NCI-H446 treated with DMSO at 0.1 percent for 48 hours (cell line): ENCODE results near the gene DYNLT2.

Source experiments
- DNase-seq: peaks from one replicate; lab custom pipeline; 2025; lab: John Stamatoyannopoulos, UW

DYNLT2 gene

DNA sequence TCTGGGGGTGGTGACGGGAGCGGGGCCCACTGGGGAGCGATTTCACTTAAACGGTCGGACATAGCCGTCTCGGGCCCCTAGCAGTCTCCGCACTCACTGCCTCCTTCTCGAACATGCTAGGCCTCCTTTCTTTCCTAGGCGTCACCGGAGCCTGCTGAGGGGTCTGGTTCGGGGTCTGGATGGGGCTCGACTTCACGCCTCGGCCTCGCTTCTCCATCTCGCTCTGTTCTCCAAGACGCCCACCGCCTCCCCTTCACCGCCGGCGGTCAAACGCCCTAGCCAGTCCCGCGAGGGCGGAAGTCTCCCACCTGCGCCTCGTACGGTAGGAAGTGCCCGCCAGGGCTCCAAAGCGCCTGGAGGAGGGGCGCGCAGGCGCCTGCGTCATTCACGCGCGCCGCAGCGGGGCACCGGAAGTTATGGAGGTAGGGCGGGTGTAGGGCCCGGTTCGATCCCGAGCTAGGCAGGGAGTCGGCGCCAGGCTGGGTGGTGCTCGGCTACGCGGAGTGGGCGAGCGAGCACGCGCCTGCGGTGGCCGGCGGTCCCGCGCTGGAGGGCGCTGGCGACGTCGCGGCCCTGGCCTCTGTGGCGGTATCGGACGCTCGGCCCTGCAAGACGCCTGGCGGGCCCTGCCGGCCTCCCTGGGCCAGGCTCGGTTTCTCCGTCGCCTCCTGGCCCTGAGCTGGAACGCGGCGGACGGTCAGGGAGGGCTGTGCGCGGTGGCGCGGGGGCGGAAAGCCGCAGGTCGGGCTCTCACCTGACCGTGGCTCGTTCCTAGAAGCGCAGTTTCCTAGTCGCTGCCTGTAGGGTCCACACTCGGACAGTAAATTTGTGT, at the start of gene DYNLT2, which contains the start of gene ERMARD:
TSS of gene DYNLT2 (minus strand) at position 331 of the 832 bp plus-strand sequence. CDS start at position 217, 114 bp downstream.
TSS of gene ERMARD (plus strand) at position 381 of the 832 bp plus-strand sequence. CDS start at position 417, 36 bp downstream.
- DNase-seq = peak; percentile 74

DNA sequence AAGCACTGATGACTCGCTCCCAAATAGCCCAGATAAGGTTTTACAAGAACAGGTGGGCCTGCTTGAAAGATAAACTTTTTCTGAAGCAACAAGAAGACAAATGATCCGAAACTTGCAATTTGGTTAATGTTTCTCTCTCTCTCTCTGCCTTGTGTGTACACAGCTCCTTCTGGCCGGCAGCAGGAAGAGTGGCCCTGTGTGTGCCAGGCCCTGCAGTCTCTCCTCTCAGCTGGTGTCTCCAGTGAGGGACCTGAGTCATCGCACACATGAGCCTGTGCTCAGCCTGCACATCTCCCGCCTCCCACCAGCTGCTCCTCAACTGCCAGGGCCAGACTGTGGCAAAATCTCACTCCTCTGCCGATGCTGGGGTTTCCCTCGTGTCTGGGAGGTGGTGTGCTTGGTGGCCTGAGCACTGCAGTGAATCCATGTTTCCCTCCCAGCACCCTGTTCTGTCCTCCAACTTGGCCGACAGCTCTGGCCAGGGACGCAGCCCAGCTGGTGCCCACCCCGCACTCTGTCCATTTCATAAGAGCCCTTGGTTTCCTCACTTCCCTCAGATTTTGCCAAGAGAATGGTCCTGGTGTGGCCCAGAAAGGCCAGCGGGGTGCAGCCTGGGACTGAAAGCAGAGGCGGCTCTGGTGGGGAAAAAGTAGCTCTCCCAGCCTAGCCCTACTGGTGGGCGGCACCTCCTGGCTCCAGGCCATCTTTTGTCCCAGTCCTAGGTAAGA, 49.5 kb upstream of the DYNLT2 start:
- peak; percentile 36 for DNase-seq

DNA sequence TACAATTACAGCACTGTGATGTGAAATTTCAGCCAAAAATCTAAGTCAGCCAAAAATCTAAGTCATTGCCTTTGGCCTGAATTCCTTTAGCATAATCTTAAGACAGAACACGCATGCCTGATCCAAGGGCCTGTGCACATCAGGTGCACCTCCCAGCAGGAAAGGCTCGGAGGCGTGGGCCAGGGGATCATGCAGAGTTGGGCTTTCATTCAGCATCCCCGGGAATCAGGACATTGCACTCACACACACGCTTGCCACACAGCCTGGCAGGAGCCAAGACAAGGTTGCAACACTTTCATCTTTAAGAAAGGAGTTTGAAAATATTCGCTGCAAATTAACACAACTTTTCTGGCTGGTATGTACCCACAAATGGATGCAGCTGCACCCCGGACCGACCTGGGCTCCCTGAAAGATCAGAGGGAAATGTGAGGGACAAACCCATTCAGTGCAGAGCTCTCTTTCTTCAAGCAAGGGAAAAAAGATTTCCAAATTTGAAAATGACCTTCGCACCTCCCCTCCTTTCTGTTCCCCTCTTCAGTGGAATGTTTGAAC, 48.8 kb upstream of the DYNLT2 start:
- no peak for DNase-seq

GRCh38 chr6:169799474-169799926, 48.1 kb upstream of the DYNLT2 start:
- no peak for DNase-seq

- DNase-seq = no peak
These were observed 47.5 kb upstream of the DYNLT2 start for GRCh38 chr6:169798764-169799473.

DNA sequence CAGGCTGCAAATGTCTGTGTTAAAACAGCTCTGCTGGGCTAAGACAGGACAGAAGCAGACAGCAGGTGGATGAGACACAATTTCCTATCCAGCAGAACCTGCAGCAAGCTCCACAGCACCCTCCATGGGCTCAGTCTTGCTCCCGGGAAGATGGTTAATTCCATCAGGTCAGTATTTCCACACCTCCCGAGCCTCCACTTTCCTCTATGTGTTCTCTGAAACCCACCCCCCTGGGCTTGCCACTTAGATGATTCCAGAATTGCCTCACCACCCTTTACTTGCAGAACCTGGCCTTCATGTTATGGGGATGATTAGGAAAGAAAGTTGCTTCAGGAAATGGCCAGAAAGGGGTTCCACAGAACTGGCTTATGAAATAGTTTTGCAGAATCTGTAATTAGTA, 43.8 kb upstream of the DYNLT2 start:
- DNase-seq = no peak

DNA sequence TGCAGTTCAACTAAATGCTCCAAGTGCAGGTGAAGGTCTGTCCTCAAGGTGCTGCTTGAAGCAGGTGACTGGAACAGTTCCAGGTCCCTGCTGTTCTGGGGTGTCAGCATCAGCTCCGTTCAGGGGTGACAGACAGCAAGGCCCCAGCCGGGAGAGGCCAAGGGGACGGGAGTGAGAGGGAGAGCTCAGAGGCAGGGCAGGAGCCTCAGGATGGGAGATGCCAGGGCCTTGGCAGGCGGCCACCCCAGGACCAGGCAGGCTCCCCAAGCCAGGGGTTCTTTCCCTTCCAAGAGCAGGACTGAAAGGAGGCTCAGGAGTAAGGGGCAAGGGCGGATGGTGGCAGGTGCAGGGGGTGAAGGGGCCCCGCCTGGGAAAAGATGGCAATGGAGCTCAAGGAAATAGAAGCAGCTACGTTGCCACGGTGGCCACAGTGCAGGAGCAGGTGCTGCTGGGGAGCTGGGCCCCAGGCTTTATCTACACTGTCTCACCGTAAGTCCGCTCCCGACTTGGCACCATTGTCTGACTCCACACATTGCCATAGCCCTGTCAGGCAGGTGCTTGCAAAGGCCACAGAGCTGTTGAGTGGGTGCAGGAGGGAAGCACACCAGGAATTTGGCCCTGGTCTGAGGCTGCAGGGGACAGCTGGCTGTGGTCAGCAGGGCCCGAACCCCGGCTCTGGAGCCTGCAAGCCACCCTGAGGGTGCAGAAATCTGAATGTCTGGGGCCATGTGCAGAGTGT, 43.1 kb upstream of the DYNLT2 start:
- DNase-seq = no peak

DNA sequence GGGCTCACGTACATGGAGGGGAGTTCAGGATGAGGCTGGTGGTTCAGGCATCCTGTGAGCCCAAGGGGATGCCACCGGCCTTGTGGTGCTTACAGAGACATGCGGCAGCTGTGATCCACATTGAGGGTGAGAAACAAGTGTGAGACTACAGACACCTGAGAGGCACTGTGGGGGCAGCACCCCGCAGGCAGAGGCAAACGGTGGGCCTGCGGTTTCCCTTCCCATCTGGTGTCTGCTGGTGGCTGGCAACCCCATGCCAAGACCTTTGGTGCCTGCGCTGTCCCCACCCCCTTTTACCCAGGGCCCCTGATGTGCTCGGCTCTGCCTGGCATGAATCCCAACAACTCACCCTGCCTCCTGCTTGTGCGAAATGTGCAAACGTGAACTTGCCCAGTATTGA, 42.0 kb upstream of the DYNLT2 start:
- DNase-seq = no peak

- no peak for DNase-seq
These were observed 41.1 kb upstream of the DYNLT2 start for GRCh38 chr6:169792306-169793015.

DNA sequence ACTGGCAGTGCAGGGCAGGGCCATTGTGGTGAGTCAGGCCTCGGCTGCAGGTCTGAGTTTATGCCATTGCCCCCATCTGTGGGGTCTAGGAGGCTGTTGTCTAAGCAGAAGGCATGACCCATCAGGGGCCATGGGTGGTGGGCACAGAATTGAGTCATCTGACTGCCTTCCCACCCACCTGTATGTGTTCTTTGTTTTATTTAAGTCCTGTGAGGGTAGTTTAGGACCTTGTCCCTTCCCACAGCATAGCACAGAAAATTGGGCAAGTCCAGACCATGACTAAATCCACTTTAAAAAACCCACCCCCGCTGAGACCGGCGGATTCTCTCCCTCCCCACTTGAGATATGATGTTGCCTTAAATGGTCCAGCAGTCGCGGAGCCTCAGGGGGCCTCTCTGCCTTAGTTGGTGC, 40.4 kb upstream of the DYNLT2 start:
- DNase-seq = no peak

- peak; percentile 24 for DNase-seq
These were observed 38.9 kb upstream of the DYNLT2 start for GRCh38 chr6:169789944-169790927.

DNA sequence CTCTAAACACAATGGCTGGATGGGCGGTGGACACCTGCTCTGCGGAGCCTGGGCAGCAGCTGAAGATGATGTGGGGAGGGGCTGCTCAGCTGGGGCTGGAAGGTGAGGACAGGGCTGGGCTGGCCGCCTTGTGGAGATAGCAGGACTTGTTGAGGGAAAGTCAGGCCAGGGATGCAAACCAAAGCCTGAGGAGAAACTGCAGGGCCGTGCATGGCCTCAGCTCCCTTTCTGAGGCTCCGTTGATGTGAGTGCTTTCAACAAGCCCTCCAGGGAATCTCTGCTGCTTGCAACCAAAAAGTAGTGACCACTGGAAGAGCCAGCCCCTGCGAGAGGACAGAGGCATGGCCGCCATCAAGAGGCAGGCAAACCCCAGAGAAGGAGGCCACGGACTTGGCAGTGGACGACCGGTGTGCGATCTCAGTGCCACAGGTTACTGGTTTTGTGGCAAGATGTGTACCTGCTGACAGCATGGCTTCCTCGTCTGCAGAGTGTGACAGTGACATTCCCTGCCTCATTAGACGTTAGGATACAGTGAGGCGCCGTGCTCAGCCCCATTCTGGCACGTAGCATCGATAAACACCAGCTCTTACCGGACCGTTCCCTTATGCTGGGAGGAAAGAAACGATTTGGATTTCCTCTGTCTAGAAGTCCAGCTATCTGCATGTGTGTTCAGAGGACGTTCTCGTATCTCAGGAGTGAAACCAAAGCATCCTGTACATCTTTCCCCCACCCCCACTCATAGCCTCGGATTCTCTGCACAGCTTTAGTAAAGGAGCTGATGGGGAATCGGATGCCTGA, 38.0 kb upstream of the DYNLT2 start:
- DNase-seq = no peak

DNA sequence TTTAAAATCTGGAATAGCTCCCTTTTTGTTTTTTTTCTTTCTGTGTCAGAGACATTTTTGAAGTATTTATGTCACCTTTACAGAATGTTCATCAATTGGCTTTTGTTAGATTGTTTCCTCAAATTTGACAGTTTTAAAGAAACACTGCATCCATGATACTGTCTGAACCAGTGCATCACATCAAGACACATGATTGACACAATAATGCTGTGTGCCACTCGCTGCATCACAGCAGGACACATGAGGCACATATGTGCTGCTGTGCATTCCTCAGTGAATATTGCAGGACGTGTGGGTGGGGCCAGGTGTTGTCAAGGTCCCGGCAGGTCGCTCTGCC, 37.4 kb upstream of the DYNLT2 start:
- DNase-seq = no peak

DNA sequence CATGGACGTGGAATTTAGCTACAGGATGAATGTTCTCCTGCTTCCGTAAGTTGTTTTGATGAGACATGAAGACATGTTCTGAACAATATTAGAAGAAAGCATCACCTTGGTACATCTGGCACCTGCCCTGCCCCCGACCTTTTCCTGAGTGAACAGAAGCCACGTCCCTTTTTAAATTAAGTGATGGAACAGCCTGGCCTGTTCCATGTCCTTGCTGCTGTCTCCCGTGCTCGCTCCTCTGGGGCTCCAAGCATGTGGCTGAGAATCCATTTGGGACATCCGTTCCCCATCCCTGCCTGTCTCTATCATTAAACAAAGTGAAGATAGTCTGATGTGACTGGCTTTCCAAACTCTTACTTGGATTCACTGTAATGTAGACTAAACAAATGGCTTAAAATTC, 36.4 kb upstream of the DYNLT2 start:
- DNase-seq = no peak

DNA sequence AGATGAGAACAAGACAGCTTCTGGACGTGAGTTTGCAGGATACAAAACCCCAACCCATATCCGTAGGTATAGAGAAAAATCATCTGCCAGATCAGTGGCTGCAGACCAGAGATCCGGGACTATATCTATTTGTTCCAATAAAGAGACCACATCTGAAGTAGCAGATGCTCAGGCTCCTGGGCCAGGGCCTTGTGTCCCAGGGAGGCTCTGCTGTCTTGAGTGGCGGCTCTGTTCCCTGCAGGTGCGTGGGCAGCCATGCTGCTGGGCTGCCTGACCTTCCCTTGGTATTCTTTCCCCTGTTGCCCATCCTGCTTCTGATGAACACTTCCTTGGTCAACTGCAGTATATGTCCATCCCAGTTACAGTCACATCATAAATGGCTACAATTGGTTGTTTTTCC, 35.0 kb upstream of the DYNLT2 start:
- DNase-seq = no peak

DNA sequence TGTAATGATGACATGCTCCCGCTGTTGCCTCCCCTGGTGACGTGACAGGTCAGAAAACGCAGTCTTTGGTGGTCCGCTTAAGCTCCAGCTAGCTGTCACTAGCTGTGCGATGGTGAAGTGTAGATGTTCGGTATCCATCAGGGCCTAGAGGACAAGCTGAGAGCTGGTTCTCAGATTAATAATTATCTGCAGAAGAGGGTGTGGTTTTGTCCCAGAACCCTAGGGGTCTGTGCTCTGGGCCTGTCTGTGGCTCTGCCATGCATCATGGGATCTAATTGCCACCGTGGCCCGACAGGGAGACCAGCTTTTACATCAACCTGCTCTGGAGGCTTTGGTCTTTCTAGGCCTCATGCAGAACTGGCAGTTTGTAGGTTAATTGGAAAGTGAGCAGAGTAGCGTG, 34.2 kb upstream of the DYNLT2 start:
- no peak for DNase-seq

DNA sequence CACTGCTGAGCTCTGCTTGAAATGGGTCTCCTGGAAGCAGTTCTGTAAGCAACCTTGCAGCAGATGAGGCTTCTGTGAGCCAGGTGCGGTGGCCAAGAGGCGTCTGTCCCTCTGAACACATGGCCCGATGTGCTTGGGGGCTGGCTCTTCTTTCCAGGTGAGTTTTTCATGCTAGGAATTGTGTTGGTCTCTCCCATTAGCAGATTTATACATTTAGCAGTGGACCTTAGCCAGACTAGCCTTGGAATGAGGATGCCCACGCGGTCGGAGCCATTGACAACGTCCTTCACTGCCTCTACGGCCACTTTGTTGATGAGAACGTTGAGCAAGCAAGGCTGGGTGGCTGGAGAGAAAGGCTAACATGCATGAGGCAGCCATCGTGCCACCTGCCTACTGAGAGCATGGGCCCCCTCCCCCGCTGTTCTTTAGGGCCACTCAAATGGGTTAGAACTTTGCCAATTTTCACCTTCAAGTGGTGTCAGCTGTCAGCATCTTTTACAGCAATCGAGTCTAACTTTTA, 33.5 kb upstream of the DYNLT2 start:
- DNase-seq = no peak

GRCh38 chr6:169783971-169784820, 32.8 kb upstream of the DYNLT2 start:
- no peak for DNase-seq
